HG03097 (cell line): Measurements from ENCODE around the gene LARP4.
"Not testable (repeated sequence)": the region's sequence is repeated elsewhere in the genome, so short reads cannot be mapped to it uniquely, and the experiment has no call there.

Experiments used
- ATAC-seq: cut with Tn5 transposase; IDR thresholded peaks from one replicate; pipeline ENCODE4 v1.9.1; 2021; ENCODE audit not compliant: unreplicated experiment, low FRiP score

LARP4 gene

DNA sequence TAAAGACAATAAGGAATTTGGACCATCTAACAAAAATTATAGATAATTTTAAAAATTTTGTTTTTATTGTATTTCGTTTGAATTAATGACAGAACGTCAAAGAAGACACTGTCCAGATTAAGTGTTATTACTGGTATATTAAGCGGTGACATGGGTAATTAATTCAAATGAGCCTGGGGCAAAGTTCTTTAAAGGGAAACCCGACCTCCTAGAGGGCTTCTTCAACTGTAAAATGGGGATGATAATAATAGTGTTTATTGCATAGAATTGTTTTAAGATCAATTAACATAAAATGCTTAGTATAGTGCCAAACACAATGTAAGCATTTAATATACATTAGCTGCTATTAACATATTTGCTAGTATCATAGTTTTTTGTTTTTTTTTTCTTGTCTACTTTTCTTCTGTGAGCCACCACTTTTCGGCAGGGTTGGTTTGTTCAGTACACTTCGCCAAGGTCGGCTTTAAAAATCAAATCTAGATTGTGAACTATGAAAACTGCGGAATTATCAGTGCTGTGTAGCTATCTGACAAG lies 514 bp upstream of the LARP4 start:
- peak; percentile 8 for ATAC-seq

DNA sequence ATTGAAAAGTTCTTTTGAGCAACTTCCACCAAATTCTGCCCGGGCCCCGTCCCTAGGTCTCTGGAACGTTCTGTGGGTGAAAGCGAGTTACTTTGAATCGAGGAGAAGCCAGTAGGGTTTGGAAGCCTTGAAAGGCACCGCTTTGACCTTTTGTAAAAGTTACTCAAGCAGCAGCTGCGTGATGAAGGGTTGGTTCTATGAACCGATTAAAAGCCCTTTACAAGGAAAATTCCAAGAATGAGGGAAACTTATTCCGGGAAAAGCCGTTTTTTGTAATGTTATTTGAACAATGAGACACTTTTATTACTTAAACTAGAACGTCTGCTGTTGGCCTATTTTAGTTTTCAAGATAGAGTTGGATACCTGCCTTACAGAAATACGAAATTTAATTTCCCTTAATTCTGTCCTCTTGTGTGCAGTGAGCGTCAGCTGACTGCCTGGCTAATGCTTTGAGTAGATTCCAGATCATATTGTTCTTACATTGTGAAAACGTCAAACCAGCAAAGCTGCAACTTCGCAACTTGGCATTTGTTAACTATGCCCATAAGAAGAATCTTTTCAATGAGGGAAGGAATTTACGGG lies 906 bp downstream of the LARP4 start:
- ATAC-seq: no peak

DNA sequence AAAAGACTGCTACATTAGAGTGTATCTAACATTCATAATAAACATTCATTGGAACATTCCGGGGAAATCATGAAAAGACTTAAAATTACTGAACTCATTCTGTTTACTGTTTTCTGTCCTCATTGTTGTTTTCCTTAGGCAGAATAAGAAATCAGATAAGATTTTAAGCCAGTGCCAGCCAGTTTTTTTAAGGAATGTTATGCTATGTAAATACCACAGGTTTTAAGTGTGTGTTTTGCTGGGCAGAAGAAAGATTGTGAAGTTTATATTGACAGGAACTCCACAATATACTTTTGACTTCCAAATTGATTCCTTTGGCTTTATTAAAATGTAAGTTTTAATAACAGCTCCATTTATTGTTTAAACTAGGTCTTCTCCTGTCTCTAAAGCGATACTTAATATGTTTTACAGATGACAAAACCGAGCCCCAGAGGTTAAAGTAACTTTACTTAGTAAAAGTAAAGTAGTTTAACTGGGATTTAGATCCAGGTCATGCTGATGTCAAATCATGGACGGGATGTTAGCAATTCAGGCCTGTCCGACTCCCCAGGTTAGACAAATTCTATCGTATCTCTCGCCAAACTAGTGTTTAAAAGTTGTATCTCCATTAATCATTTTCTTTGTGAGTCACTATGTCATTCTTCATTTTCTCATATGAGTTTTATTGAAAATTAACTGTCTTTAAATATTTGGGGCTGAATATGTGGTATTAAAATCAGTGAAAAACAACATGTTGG lies 1.7 kb downstream of the LARP4 start:
- ATAC-seq: no peak

DNA sequence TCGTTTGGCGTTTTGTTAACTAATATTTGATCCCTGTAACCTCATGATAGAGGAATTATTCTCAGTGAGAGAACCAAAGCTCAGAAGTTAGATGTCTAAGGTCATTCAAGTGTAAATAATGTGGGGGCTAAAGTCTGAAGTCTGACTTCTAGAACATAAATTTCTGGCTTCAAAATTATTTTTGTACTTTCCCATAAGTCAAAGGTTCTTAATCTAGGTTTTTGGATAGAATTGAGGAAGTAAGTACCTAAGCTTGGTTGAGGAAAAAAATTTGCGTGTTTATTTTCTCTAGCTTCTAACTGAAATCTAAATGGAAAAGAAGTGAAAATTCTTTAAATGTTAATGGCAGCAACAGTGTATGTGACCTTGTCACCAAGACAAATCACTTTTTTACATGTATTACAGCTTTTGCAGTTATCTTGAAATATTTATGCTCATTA lies 2.3 kb downstream of the LARP4 start:
- no peak for ATAC-seq

DNA sequence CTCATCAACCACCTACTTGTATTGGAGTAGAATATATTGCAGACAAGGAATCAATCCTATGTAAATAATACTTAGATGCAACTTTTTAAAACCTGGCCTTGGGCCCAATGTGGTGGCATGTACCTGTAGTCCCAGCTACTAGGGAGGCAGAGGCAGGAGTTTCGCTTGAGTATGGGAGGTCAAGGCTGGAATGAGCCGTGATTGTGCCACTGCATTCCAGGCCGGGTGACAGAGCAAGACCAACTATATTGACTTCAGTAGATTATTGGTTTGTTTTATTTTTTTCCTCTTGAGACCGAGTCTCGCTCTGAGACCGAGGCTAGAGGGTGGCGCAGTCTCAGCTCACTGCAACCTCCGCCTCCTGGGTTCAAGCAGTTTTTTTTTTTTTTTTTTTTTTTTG lies 3.6 kb downstream of the LARP4 start:
- ATAC-seq: no peak

DNA sequence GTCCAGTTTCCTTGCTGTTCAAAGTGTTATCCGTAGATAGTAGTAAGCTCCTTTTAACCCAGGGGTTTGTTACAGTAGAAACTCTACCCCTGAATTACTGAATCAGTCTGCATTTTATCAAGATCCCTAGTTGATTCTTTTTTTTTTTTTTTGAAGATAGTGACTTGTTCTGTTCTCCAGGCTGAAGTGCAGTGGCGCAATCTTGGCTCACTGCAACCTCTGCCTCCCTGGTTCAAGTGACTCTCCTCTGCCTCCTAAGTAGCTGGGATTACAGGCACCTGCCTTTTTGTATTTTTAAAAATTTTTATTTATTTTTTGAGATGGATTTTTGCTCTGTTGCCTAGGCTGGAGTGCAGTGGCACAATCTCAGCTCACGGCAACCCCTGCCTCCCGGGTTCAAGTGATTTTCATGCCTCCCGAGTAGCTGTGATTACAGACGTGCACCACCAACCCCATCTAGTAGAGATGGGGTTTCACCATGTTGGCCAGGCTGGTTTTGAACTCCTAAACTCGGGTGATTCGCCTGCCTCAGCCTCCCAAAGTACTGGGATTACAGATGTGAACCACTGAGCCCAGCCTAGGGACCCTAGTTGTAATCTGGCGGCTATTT lies 10.5 kb downstream of the LARP4 start:
- ATAC-seq: no peak

DNA sequence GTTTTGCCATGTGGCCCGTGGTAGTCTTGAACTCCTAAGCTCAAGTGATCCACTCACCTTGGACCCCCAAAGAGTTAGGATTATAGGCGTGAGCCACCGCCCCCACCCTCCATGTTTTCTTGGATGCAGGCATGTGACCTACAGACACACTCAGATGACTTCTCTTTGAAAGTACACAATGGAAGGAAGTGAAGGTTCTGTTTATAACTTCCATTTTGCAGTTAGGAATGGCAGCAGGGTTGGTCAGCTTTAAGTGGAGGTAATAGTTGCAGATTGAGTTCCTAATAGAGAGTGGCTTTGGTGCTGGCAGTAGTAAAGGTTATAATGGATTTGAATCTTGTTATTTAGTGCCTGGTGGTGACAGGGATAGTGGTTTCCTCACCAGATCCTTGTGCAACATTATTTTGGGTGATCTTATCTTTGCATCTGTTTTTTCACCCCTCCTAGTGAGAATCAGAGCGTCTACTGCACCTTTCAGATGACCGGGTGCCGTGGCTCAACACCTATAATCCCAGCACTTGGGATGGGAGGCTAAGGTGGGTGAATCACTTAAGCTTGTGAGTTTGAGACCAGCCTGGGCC lies 15.3 kb downstream of the LARP4 start:
- ATAC-seq: no peak

DNA sequence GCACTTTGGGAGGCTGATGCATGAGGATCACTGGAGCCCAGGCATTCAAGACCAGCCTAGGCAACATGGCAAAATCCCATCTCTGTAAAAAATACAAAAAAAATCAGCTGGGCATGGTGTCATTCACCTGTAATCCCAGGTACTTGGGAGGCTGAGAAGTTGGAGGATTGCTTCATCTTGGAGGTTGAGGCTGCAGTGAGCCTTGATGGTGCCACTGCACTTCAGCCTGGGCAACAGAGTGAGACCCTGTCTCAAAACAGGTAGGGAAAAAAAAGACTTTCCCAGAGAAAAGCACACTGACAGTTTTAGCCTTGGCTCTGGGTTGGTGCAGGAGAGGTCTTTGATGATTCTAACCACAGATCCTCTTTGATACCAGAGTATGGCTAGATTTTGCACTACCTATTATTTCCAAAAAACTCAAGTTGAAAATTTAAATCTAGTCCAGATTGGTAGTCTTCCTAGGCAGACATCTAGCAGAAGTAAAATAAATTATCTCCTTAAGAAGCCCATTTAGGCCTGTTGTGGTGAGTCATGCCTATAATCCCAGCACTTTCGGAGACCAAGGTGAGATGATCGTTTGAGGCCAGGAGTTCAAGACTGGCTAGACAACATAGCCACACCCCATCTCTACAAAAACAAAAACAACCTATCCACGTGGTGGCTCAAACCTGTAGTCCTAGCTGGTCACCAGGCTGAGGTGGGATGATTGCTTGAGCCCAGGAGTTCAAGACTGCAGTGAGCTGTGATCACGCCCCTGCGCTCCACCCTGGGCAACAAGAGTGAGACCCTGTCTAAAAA lies 18.6 kb downstream of the LARP4 start:
- ATAC-seq: no peak

DNA sequence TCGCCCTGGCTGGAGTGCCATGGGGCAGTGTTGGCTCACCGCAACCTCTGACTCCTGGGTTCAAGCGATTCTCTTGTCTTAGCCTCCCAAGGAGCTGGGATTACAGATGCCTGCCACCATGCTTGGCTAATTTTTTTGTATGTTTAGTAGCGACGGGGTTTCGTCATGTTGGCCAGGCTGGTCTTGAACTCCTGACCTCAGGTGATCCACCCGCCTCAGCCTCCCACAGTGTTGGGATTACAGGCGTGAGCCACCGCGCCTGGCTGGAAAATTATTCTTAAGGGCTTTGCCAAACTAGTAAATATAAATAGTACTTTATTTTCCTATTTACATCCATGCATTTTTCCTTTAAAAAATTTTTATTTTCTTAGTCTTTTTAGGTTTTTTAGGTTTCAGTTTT lies 22.2 kb downstream of the LARP4 start:
- not testable (repeated sequence) for ATAC-seq

DNA sequence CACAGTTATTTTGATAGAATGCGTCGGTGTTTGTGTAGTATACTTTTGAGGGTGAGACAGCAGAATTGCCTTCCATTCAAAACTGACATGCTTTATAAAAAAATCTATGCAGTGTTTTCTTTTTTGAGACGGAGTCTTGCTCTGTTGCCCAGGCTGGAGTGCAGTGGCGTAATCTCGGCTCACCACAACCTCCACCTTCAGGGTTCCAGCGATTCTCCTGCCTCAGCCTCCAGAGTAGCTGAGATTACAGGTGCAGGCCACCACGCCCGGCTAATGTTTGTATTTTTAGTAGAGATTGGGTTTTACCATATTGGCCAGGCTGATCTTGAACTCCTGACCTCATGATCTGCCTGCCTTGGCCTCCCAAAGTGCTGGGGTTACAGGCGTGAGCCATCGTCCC lies 22.7 kb downstream of the LARP4 start:
- not testable (repeated sequence) for ATAC-seq

DNA sequence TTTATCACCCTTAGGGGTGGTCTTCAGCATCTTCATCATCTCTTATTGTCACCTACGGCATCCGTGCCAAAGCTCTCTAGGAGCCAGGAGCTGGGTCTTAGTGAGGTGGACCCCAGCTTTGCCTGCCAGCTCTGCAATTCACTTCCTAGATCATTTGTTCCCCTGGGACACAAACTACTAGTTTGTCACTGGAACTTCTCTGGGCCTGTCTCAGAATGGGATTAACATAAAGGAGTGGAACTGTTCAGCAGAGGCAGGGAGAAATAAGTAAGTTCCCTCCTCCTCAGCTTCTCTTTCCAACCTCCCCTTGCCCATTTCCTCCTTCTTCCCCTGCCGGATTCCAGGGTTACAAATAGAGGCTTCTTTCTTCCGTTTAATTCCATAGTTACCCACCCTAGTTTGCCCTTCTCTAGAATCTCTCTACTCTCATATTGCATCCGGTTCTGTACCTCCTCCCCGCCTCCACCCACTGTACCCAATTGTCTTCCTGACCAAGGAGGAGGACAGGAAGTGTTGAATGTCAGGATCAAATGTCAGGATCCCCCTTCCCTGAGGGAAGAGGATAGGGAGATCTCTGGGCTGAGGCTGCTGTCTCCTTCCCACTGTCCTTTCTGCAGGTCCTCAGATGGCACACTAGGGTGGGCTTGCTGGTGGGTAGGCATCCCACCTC lies 25.0 kb downstream of the LARP4 start:
- ATAC-seq: no peak

DNA sequence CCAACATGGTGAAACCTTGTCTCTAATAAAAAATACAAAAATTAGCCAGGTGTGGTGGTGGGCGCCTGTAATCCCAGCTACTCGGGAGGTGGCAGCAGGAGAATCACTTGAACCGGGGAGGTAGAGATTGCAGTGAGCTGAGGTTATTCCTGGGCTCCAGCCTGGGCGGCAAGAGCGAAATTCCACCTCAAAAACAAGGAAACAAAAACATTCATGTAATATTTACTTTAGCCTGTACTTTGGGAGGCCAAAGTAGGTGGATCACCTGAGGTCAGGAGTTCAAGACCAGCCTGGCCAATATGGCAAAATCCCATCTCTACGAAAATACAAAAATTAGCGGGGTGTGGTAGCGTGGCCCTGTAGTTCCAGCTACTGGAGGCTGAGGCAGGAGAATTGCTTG lies 31.0 kb downstream of the LARP4 start:
- not testable (repeated sequence) for ATAC-seq

DNA sequence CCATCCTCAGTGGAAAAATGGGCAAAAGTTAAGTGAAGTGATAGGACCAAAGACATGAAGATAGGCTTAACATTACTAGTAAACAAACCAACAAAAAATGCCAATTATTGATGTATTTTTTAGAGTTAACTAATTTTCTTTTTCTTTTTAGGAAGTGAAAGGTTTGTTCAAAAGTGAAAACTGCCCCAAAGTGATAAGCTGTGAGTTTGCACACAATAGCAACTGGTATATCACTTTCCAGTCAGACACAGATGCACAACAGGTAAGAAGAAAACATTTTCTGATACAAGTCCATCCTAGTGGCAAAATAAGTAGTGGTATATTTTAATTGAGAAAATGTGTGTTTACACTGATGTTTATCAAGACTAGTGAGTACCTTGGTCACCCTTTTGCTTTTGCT lies 39.6 kb downstream of the LARP4 start:
- no peak for ATAC-seq

DNA sequence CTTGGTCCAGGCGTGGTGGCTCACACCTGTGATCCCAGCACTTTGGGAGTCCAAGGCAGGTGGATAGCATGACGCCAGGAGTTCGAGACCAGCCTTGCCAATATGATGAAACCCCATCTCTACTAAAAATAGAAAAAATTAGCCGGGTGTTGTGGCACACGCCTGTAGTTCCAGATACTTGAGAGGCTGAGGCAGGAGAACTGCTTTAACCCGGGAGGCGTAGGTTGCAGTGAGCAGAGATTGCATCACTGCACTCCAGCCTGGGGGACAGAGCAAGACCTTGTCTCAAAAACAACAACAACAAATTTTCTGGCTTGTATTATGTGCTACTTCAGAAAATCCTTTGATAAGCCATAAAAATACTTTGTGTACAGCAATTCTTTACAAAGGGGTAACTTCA lies 41.1 kb downstream of the LARP4 start:
- ATAC-seq: no peak

DNA sequence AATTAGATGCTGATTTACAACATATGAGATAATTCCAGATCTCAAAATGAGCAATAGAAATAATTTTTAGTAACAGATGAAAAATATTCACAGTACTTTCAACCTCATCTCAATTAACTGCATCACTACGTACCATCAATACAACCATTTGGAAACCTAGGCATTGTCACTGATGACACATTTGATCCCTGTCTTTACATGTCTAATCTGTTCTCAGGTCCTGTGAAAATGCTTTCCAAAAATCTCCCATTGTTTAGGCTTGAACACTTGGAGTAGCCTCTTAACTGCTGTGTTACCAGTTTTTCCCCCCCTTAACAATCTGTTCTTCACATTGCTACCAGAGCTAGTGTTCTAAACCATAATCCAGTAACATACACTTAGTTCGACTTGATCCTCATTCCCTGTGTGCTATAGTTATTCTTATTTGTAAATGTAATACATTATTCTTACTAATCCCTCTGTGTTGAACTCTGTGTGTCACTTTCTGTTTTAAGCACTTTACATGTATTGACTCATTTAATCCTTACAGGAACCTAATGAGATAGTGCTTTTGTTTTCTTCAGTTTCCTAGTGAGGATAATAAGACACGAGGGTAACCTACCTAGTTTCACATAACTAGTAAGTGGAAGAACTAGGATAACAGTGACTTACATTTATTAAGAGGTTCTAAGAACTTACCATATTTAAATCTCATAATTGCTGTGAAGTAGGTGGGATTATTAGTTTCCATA lies 41.7 kb downstream of the LARP4 start:
- no peak for ATAC-seq

DNA sequence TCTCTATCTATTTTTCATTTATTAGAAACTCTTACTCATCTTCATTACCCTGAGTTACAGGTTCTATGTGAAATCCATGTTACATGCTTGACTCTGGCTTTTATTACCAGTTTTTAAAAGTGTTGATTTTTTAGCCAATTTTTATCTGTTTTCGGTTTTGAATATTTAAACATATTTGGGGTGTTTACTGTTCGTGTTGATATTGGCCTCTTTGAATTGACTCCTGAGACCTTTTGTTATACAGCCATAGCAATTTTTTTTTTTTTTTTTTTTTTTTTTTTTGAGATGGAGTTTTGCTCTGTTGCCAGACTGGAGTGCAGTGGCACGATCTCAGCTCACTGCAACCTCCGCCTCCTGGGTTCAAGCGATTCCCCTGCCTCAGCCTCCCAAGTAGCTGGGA lies 49.0 kb downstream of the LARP4 start:
- ATAC-seq: not testable (repeated sequence)

DNA sequence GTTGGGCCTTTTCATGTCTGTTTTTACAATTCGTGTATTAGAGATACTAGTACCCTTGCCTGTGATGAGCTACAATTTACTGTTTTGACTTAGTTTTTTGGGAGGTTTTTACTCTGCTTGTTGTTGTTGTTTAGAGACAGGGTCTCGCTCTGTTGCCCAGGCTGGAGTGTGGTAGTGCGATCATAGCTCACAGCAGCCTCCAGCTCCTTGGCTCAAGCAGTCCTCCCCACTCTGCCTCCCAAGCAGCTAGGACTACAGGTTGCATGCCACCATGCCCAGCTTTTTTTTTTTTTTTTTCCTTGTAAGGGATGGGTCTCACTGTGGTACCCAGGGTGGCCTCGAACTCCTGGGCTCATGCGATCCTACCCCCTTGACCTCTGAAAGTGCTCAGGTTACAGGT lies 52.1 kb downstream of the LARP4 start:
- no peak for ATAC-seq

DNA sequence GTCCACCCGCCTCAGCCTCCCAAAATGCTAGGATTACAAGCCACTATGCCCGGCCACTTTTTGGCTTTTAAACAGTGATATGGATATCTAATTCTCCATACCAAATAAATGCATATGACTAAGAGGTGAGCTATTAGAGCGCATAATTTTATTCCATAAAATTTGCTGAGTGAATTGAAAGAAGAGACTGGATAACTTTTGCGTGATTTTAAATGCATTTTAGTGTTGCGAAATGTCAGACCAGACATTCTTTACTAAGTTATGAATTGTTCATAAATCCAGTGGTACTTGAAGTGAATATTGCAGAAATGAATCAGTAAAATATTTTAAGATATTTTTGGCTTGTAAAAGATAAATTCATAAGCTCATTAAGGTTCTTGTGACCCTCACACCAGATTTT lies 53.2 kb downstream of the LARP4 start:
- ATAC-seq: no peak

DNA sequence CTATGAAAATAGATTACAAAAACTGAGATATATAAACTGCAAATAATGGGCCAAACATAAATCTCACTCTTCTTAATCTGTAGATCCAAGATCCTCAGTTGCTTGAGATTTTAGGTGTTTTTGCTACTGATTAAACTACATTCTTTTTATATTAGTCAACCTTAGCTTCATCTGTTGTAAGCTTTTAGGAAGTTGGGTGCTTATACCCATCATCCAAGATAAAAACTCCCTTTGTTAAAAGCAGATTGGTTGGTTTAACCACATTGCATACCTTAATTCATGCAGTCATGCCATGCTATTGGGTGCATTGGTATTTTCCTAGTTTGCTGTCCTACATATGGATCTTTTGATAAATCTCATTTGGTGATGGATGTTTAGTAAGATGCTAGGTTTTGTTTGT lies 57.9 kb downstream of the LARP4 start:
- no peak for ATAC-seq

DNA sequence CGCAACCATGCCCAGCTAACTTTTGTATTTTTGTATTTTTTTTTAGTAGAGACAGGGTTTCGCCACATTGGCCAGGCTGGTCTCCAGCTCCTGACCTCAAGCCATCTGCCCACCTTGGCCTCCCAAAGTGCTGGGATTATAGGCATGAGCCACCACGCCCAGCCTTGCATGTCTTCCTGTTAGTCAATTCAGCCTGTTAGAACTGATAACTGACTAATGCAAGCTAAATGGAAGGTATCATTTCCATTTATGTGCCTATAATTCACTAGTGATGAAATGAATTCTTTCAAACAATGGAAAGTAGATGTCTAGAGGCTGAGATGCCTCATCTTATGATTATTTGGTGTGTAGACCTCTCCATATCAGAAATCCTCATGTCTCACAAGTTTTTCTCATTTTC lies 66.8 kb downstream of the LARP4 start:
- no peak for ATAC-seq
